GM18867 (cell line): ENCODE results near the gene SNW1.
A peak's percentile ranks its signal among the peaks of the same experiment; 100 is the strongest.
"Not testable (repeated sequence)": the region's sequence is repeated elsewhere in the genome, so short reads cannot be mapped to it uniquely, and the experiment has no call there.

Source experiments
- ATAC-seq: cut with Tn5 transposase; IDR thresholded peaks from one replicate; pipeline ENCODE4 v1.9.1; 2021; ENCODE audit warnings: mild to moderate bottlenecking, moderate library complexity; ENCODE audit not compliant: unreplicated experiment

SNW1 gene

GRCh38 chr14:77752799-77753516 is 8.0 kb downstream of the SNW1 start:
- ATAC-seq, result no peak

GRCh38 chr14:77752266-77752665 is 8.7 kb downstream of the SNW1 start:
- no peak for ATAC-seq

DNA sequence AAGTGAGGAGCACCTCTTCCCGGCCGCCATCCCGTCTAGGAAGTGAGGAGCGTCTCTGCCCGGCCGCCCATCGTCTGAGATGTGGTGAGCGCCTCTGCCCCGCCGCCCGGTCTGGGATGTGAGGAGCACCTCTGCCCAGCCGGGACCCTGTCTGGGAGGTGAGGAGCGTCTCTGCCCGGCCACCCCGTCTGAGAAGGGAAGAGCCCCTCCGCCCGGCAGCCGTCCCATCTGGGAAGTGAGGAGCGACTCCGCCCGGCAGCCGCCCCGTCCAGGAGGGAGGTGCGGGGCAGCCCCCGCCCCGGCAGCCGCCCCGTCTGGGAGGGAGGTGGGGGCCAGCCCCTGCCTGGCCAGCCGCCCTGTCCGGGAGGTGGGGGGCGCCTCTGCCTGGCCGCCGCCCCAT is 13.5 kb downstream of the SNW1 start:
- not testable (repeated sequence) for ATAC-seq

DNA sequence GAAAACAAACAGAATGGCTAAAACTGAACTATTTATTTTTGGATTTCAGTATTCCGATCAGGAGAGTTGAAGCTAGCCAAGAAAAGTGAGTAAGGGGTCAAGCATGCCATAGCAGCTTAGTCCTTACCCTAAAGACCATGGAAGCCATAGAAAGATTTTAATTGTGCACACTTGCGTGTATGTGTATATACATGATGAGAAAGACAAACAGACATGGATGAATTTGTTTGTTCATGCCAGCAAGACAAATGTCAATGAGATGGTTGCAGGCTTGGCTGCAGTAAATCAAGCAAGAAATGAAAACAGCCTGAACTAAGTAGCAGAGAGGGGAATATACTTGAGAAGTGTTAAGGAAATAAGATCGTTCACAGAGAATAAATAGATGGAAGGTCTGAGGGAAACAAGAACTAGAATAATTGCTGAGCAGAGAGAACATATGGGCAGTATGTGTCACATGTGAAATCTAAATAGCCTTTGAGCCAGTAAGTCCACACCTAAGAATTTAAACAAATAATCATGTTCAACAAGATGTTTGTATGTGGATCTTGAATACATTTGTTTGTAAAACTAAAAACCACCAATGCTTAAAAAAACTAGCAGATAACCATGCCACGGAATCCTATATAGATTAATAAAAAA is 14.8 kb downstream of the SNW1 start:
- no peak for ATAC-seq

DNA sequence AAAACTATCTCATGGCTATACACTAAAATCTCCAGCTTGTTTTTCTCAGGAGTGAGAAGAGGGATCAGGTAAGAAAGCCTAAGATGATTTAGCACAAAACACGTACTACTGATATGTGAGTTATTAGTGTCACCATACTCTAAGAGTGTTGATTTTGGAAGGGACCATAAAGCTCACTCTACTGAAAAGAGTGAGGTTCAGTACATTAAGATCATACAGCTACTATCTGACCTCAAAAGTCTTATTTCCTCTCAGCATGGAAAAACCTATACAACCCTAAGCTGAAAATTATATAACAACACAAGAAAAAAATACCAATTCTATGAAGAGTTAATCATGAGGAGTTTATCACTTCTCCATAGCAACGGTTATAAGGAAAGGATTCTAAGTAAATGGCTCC is 19.5 kb downstream of the SNW1 start:
- ATAC-seq, result no peak

- ATAC-seq, result peak; percentile 94
These were observed 22.3 kb downstream of the SNW1 start for GRCh38 chr14:77738559-77739250.

DNA sequence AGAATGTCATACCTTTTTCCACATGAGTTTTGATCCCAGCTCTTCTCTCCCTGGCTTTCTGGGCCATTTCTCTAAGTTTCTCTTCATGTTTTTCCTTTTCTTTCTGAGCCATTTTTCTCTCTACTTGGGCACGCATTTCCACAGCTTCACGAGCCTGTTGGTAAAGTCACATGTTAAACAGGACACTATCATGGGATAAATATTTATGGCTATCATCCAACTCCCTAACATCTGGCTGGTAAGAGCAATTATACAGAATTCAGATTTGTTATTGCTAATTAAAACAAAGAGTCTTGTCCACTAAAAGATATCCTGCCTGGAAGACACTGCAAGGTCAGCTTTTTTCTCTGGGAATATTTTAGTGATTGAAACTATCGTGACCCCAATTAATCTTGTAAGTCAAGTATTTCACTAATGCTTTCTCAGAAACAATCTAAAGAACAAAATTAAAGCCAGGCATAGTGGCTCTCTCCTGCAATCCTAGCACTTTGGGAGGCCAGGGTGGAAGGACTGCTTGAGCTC is 29.9 kb downstream of the SNW1 start:
- no peak for ATAC-seq

GRCh38 chr14:77722301-77722700 is 38.7 kb downstream of the SNW1 start:
- ATAC-seq, result no peak

GRCh38 chr14:77721437-77721836 is 39.5 kb downstream of the SNW1 start:
- no peak for ATAC-seq

GRCh38 chr14:77717608-77718305 is 43.2 kb downstream of the SNW1 start:
- ATAC-seq, result no peak

DNA sequence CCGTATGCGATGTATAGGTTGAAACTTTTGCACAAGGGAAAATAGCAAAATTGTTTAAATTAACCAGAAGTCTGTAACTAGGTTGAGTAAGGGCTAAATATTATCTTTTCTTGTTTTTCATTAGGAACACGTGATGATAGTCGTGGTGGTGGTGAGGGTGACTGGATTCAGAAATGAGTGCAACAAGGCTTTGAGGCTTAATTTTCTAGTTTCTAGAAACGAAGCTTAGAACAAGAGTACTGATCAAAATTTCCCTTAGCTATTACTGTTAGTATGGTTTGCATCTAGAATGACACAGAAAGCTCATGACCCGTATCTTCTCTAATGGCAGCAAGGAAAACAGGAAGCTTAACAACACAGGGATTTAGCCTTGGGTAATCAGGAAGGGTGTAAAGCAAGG is 46.0 kb downstream of the SNW1 start:
- no peak for ATAC-seq

DNA sequence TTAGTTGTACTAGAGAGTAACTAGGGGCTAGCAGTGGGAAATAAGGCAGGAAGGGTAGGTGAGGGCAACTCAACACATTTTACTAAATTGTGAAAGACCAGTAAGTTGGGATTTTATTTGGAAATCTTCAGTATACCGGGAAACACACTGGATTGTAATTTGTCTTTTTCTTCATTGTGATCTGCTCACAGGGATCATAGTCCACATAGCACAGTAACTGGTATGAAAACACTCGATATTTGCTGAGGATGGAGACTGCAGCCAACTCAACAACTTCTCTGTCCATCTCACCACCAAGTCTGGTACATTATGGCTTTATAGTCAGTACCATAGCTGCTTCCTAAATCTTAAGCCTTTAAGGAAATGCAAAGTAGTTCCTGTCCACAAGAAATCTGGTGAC is 50.6 kb downstream of the SNW1 start:
- ATAC-seq, result no peak

DNA sequence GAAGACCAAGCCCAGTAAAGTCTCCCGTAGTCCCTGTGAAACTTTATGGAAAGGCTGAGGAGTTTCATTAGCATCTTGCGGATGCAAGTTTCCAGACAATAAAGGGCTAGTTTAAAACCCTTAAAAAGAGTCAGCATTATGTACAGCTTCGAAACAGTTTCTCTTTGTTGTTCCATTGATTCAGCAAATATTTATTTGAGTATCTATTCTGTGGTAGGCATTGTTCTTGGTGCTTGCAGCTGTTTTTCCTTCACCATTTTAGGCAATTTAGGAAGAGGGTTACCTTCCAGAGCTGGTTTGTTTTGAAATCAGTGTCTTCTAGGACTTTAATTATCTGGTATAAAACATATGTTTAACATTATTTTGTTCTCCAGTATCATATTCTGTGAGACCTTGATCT is 51.5 kb downstream of the SNW1 start:
- ATAC-seq, result no peak

DNA sequence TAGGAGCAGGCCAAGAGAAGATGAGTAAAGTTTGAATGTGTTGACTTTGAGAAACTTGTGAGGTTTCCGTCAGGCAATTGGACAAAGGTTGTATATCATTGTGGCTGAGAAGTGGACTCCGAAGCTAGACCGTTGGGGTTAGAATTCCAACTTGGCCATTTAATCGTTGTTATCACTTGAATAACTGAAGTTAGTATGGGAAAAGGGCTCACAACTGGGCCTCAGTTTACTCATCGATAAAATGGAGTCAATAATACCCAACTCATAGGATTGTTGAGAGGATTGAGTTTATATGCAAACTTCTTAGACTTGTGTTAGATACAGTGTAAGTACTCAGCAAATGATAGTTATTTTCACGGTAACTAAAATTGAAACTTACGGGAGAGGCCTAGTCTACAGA is 52.2 kb downstream of the SNW1 start:
- no peak for ATAC-seq

- ATAC-seq, result peak; percentile 98
These were observed 53.1 kb downstream of the SNW1 start, which contains the start of the genes ALKBH1 and SLIRP for GRCh38 chr14:77707724-77708408. Gene ALKBH1 (minus strand): TSS chr14:77708023. CDS start chr14:77708004, 19 bp downstream. Gene SLIRP (plus strand): TSS chr14:77708103. CDS start chr14:77708112, 9 bp downstream.

GRCh38 chr14:77707355-77707723 is 53.6 kb downstream of the SNW1 start:
- ATAC-seq, result peak; percentile 15

GRCh38 chr14:77691259-77691658 is 69.7 kb downstream of the SNW1 start:
- no peak for ATAC-seq

DNA sequence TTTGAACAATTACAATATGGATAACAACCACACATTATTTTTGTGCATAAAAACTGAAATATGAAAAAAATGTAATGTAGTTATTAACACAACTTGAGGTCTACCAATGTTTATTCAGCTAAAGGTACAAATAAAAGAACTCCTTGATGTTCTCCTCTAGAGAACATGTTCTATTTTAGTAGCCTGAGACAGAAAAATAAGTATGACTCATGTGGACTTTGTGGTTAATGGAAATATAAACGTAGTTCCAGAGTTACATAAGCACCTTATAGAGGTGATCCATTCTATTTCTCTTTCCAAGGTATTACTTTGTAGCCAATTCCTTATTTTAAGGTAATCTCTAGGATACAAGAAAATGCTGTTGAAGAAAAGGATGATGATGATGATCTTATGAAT is 78.8 kb downstream of the SNW1 start:
- no peak for ATAC-seq

DNA sequence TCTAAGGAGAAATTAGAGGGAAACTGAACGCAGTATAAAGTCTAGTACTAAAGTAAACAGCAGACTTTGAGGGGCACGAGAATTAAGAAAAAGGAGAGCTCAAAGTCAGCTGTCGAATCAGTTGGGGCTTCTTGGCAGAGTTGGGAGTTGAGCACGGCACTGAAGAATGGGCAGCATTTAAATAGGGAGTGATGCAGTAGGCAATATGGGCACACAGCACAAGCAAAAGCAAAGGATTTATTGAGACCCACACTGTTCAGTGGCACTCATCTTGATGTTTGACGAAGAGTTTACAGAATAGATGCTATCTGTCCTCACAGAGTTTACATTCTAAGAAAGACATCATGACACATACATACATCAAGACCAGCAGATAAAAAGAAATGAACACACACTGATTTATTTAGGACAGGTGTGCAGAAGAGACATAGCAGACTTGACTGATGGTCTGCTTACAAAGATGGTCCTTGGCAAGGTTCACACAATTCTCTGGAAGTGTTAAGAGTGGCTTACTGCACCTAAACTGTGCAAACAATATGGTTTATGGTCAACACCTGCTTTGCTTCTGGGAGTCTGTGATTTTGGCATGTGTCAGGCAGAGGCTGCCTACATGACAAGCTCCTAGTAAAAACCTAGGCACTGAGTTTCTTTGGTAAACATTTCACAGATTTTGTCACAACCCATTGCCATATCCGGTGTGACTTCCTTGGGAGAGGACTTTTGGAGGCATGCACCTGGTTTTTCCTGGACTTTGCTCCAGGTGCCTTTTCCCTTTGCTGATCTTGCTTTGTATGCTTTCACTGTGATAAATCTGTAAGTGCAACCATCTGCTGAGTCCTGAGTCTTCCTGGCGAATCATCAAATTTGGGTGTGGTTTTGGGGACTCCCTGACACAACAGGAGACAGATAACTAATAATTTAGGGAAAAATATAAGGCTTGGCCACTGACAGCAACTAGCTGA is 79.5 kb downstream of the SNW1 start:
- ATAC-seq, result no peak
